Peyer's patch (tissue), 4 donors: ENCODE data around the gene NPAS2. TPM values are rescaled to one million over a fixed set of nuclear protein-coding genes. Genes with fewer than 3 reads are reported as not detected.

Source experiments
- DNase-seq, 3 donors: peaks; one replicate each; pipeline ENCODE4 v3.0.0-alpha.2; 2017 to 2019
- H3K27ac ChIP-seq, 4 donors: fragments of 200-600 bp; sonication (generic); one replicate each; pipeline ENCODE4 v1.5.1; 2016 to 2019
- H3K27me3 ChIP-seq, 2 donors: fragments of 200-600 bp; sonication (generic); one replicate each; pipeline ENCODE4 v1.5.1; 2019
- H3K36me3 ChIP-seq, 3 donors: fragments of 200-600 bp; sonication (generic); one replicate each; pipeline ENCODE4 v1.5.1; 2016 to 2019
- H3K4me1 ChIP-seq, 4 donors: fragments of 200-600 bp; sonication (generic); one replicate each; pipeline ENCODE4 v1.5.1; 2016 to 2019
- H3K4me3 ChIP-seq, 4 donors: fragments of 200-600 bp; sonication (generic); 1 replicate in 3 of 4; 2 replicates in 1 of 4; pipeline ENCODE4 v1.5.1; 2016 to 2019; ENCODE audit warnings: mild to moderate bottlenecking in 1 of 4
- H3K9me3 ChIP-seq, 4 donors: fragments of 200-600 bp; sonication (generic); one replicate each; pipeline ENCODE4 v1.5.1; 2016 to 2019; ENCODE audit warnings: mild to moderate bottlenecking in 1 of 4
- POLR2A ChIP-seq, 2 donors: fragments of 450-650 bp; IDR thresholded peaks; one replicate each; pipeline ENCODE4 v1.5.1; 2017; ENCODE audit warnings: antibody characterized with exemption in 2 of 2, mild to moderate bottlenecking in 2 of 2, moderate library complexity in 2 of 2
- total RNA-seq, 4 donors: library from RNA; depleted of rRNA; stranded (reverse); fragments of >200 nt; gene quantifications; one replicate each; pipeline ENCODE4 v1.1.0, GENCODE V29; 2016
- TF ChIP-seq, protein P1 (sequence below), 6 experiments: fragments of 450-650 bp in 4 of 6; fragments of 200-600 bp in 2 of 6; sonication (generic) in 1 of 6; IDR thresholded peaks; one replicate each; pipeline ENCODE4 v1.5.1; 2017 to 2019; ENCODE audit warnings: antibody characterized with exemption in 6 of 6, mild to moderate bottlenecking in 3 of 6, moderate library complexity in 1 of 6

Gene NPAS2
- total RNA-seq, 4 donors from 2014 or later = 29.7 to 99.5 (median 95.5) TPM

GRCh38 chr2:100928235-100928634, 108.3 kb downstream of the NPAS2 start:
- H3K4me1 ChIP-seq = peaks cover 0 to 4% (median 1%) of the 10 kb centered on the region in 4 donors
- no peak overlapping the region for H3K27ac ChIP-seq
- H3K4me3 ChIP-seq = no peak overlapping the region
- no peaks in the 10 kb centered on the region for H3K27me3 ChIP-seq
- no peak for DNase-seq
- H3K9me3 ChIP-seq = no peaks in the 10 kb centered on the region
- TF ChIP-seq, protein P1, sequence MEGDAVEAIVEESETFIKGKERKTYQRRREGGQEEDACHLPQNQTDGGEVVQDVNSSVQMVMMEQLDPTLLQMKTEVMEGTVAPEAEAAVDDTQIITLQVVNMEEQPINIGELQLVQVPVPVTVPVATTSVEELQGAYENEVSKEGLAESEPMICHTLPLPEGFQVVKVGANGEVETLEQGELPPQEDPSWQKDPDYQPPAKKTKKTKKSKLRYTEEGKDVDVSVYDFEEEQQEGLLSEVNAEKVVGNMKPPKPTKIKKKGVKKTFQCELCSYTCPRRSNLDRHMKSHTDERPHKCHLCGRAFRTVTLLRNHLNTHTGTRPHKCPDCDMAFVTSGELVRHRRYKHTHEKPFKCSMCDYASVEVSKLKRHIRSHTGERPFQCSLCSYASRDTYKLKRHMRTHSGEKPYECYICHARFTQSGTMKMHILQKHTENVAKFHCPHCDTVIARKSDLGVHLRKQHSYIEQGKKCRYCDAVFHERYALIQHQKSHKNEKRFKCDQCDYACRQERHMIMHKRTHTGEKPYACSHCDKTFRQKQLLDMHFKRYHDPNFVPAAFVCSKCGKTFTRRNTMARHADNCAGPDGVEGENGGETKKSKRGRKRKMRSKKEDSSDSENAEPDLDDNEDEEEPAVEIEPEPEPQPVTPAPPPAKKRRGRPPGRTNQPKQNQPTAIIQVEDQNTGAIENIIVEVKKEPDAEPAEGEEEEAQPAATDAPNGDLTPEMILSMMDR (IDR thresholded peaks at IDR 0.05) = no peak
- TF ChIP-seq POLR2A (IDR thresholded peaks at IDR 0.05) = no peak
- peaks cover 0 to 16% (median 0%) of the 10 kb centered on the region in 3 donors for H3K36me3 ChIP-seq

DNA sequence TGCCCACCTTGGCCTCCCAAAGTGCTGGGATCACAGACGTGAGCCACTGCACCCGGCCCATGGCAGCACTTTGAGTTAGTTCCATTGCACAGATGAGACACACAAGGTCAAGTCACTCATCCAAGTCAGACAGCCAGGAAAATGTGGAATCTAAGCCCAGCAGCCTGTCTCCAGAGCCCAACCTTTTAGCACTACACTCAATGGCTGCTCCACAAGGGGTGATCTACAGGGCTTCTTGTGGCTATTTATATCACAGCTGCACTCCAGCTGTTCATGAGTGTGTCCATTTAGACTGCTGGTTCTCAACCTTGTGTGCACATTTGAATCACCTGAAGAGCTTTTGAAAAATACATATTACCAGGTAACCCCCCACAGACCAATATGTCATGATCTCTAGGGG, 109.2 kb downstream of the NPAS2 start:
- Histone ChIP-seq H3K27ac (no peak overlapping the region), H3K9me3 (no peaks in the 10 kb centered on the region), H3K4me3 (no peak overlapping the region), H3K4me1 (peaks cover 0 to 4% (median 1%) of the 10 kb centered on the region in 4 donors), H3K27me3 (no peaks in the 10 kb centered on the region), H3K36me3 (peaks cover 0 to 22% (median 0%) of the 10 kb centered on the region in 3 donors)
- DNase-seq = no peak
- TF ChIP-seq, protein P1 (IDR thresholded peaks at IDR 0.05) = no peak
- TF ChIP-seq POLR2A (IDR thresholded peaks at IDR 0.05) = no peak

GRCh38 chr2:100934504-100935371, 114.8 kb downstream of the NPAS2 start:
- Histone ChIP-seq H3K27me3 (no peaks in the 10 kb centered on the region), H3K4me1 (no peaks in the 10 kb centered on the region), H3K4me3 (no peak overlapping the region), H3K27ac (no peak overlapping the region), H3K36me3 (peaks cover 0 to 12% (median 0%) of the 10 kb centered on the region in 3 donors), H3K9me3 (no peaks in the 10 kb centered on the region)
- TF ChIP-seq, protein P1 (IDR thresholded peaks at IDR 0.05) = no peak
- TF ChIP-seq POLR2A (IDR thresholded peaks at IDR 0.05) = no peak
- DNase-seq = peak in 1 of 3 donors; percentile 6

DNA sequence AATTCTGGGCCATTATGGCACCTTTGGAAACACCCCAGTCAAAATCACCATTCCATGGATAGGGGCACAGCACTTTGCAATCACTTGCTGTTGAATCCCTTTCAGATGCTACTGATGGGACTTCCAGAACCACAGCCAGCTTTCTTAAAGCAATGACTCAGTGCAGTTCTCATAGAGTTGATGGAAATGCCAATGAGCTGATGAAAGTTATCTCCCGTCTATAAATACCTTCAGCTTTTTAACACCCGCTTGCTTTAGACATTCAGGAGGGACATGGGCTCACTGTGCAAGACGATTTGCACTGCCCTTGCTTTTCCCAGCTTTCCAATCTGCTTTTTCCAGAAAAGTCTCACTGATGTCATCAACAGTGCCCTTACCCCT, 115.4 kb downstream of the NPAS2 start:
- Histone ChIP-seq H3K27ac (no peak overlapping the region), H3K4me3 (no peak overlapping the region)
- TF ChIP-seq POLR2A (IDR thresholded peaks at IDR 0.05) = no peak
- TF ChIP-seq, protein P1 (IDR thresholded peaks at IDR 0.05) = no peak

GRCh38 chr2:100936070-100936741, 116.3 kb downstream of the NPAS2 start:
- H3K27me3 ChIP-seq = no peaks in the 10 kb centered on the region
- TF ChIP-seq, protein P1 (IDR thresholded peaks at IDR 0.05) = no peak
- no peak for TF ChIP-seq POLR2A (IDR thresholded peaks at IDR 0.05)
- H3K4me3 ChIP-seq = no peak overlapping the region
- peaks cover 0 to under 1% (median 0%) of the 10 kb centered on the region in 4 donors for H3K4me1 ChIP-seq
- H3K36me3 ChIP-seq = peaks cover 0 to 17% (median 0%) of the 10 kb centered on the region in 3 donors
- no peak overlapping the region for H3K27ac ChIP-seq
- no peaks in the 10 kb centered on the region for H3K9me3 ChIP-seq
- peak in 1 of 3 donors; percentile 41 for DNase-seq

More for the DNA sequence above, 115.4 kb downstream of the NPAS2 start:
- Histone ChIP-seq H3K27me3 (no peaks in the 10 kb centered on the region), H3K9me3 (no peaks in the 10 kb centered on the region), H3K4me1 (no peaks in the 10 kb centered on the region), H3K36me3 (peaks cover 0 to 17% (median 0%) of the 10 kb centered on the region in 3 donors)
- DNase-seq = peak in 1 of 3 donors; percentile 7
